Smooth muscle cell (in vitro differentiated cells): ENCODE data around the gene CERS6. TPM values are rescaled to one million over a fixed set of nuclear protein-coding genes. Genes with fewer than 3 reads are reported as not detected.

Experiments used
- DNase-seq: peaks from one replicate; lab custom pipeline; 2025; ENCODE audit not compliant: unreplicated experiment; lab: John Stamatoyannopoulos, UW
- H2AFZ ChIP-seq: fragments of 200-600 bp; sonication (generic); 2 replicates; pipeline ENCODE4 v1.6.0; 2016; ENCODE audit warnings: antibody characterized with exemption, low read depth, mild to moderate bottlenecking
- H3F3A ChIP-seq: fragments of 200-600 bp; sonication (generic); 2 replicates; pipeline ENCODE4 v1.6.0; 2017; ENCODE audit warnings: antibody characterized with exemption, low read depth
- H3K27ac ChIP-seq: fragments of 200-600 bp; sonication (generic); 2 replicates; pipeline ENCODE4 v1.5.1; 2016; ENCODE audit warnings: low read depth, mild to moderate bottlenecking
- H3K27me3 ChIP-seq: fragments of 200-600 bp; sonication (generic); 2 replicates; pipeline ENCODE4 v1.6.1; 2016; ENCODE audit warnings: low read depth, mild to moderate bottlenecking
- H3K36me3 ChIP-seq: fragments of 200-600 bp; sonication (generic); 2 replicates; pipeline ENCODE4 v1.5.1; 2016; ENCODE audit warnings: low read depth
- H3K4me1 ChIP-seq: fragments of 200-600 bp; sonication (generic); 2 replicates; pipeline ENCODE4 v1.5.1; 2016; ENCODE audit warnings: low read depth
- H3K4me2 ChIP-seq: fragments of 200-600 bp; sonication (generic); 2 replicates; pipeline ENCODE4 v1.6.0; 2016; ENCODE audit warnings: mild to moderate bottlenecking
- H3K4me3 ChIP-seq: fragments of 200-600 bp; sonication (generic); 2 replicates; pipeline ENCODE4 v1.5.1; 2016; ENCODE audit warnings: mild to moderate bottlenecking
- H3K79me2 ChIP-seq: fragments of 200-600 bp; sonication (generic); 2 replicates; pipeline ENCODE4 v1.6.0; 2016; ENCODE audit warnings: low read depth, mild to moderate bottlenecking
- H3K9ac ChIP-seq: fragments of 200-600 bp; sonication (generic); 2 replicates; pipeline ENCODE4 v1.6.0; 2016; ENCODE audit warnings: low read depth
- H3K9me3 ChIP-seq: fragments of 200-600 bp; sonication (generic); replicated peaks from 2 replicates; pipeline ENCODE4 v1.5.1; 2016; ENCODE audit warnings: low read depth
- H4K20me1 ChIP-seq: fragments of 200-600 bp; sonication (generic); 2 replicates; pipeline ENCODE4 v1.6.0; 2016; ENCODE audit warnings: low read depth
- WGBS: methylation state at CpG from one replicate; pipeline ENCODE4 v1.1.7; 2016; ENCODE audit warnings: low lambda C conversion rate; 5-methylcytosine and 5-hydroxymethylcytosine counted together
- polyA plus RNA-seq: library from polyadenylated mRNA; unstranded; fragments of >200 nt; fragmentation: Nextera tagmentation; extraction: Ambion mirVana; gene quantifications from 2 replicates; pipeline ENCODE4 v1.2.1, GENCODE V29; 2016
- total RNA-seq: library from RNA; depleted of rRNA; stranded (reverse); fragments of >200 nt; gene quantifications from 2 replicates; pipeline ENCODE4 v1.2.3, GENCODE V29; 2014
- TF ChIP-seq, protein P1 (sequence below): fragments of 200-600 bp; sonication (generic); IDR thresholded peaks from 2 replicates; pipeline ENCODE4 v1.5.1; 2017; ENCODE audit warnings: borderline replicate concordance, mild to moderate bottlenecking, antibody characterized with exemption; ENCODE audit not compliant: insufficient read depth, poor library complexity, severe bottlenecking

The CERS6 gene
- total and polyA plus RNA-seq, 2 experiments from 2014 or later, result 9.2 to 26.6 TPM

DNA sequence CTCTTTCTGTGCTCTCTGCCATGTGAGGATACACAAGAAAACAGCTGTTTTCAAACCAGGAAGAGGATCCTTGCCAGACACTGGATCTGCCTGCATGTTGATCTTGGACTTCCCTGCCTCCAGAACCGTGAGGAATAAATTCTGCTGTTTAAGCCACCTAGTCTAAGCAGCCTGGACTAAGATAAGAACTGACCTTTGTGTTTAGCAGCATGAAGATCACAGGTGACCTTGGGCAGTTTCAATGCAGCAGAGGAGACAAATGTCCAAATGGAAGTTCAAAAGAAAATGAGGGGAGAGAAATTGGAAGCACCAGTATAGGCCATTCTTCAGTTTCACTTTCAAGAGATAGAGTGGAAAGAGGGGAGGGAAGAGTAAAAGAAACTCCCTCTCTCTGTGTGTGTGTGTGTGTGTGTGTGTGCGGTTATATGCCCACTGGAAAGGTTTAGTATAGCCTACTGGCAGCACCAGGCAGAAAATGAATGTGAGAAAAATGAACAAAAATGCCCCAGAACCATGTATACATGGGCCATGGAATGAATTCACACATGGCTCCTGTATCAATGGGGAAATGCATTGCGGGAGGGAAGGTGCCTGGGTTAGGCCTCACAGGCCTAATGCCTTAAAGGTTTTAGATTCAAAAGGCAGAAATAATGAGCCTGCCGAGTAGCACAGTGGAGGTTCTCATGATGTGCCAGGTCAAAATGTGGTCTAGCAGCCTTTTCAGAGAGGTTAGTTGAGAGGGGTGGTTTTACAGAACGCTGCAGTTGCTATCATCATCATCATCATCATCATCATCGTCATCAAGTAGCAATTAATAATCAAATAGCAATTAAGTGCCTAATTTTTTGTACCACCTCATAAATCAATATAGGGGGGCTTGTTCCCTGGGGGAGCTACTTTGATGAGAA lies 1.1 kb upstream of the CERS6 start:
- peaks cover 35% of the 10 kb centered on the region for H3K79me2 ChIP-seq
- TF ChIP-seq, protein P1, sequence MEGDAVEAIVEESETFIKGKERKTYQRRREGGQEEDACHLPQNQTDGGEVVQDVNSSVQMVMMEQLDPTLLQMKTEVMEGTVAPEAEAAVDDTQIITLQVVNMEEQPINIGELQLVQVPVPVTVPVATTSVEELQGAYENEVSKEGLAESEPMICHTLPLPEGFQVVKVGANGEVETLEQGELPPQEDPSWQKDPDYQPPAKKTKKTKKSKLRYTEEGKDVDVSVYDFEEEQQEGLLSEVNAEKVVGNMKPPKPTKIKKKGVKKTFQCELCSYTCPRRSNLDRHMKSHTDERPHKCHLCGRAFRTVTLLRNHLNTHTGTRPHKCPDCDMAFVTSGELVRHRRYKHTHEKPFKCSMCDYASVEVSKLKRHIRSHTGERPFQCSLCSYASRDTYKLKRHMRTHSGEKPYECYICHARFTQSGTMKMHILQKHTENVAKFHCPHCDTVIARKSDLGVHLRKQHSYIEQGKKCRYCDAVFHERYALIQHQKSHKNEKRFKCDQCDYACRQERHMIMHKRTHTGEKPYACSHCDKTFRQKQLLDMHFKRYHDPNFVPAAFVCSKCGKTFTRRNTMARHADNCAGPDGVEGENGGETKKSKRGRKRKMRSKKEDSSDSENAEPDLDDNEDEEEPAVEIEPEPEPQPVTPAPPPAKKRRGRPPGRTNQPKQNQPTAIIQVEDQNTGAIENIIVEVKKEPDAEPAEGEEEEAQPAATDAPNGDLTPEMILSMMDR, result no peak
- H4K20me1 ChIP-seq, result peaks cover 25% of the 10 kb centered on the region
- 84% methylated on average over 6 of the region's 6 CpGs for WGBS
- H3K9me3 ChIP-seq, result no peaks in the 10 kb centered on the region
- no peaks in the 10 kb centered on the region for H3K27me3 ChIP-seq
- H3K9ac ChIP-seq, result no peak overlapping the region
- no peaks in the 10 kb centered on the region for H3K36me3 ChIP-seq
- H2AFZ ChIP-seq, result no peak overlapping the region
- DNase-seq, result no peak
- H3K4me3 ChIP-seq, result peak overlapping the region; percentile 92
- no peak overlapping the region for H3K27ac ChIP-seq
- H3F3A ChIP-seq, result no peaks in the 10 kb centered on the region
- H3K4me1 ChIP-seq, result peaks cover 12% of the 10 kb centered on the region
- H3K4me2 ChIP-seq, result peak overlapping the region; percentile 95

GRCh38 chr2:168456521-168457189 lies 583 bp downstream of the CERS6 start:
- Histone ChIP-seq H3K4me3 (peak overlapping the region; percentile 92), H3K27me3 (no peaks in the 10 kb centered on the region), H3K36me3 (no peaks in the 10 kb centered on the region), H3K4me2 (peak overlapping the region; percentile 94), H3K4me1 (peaks cover 12% of the 10 kb centered on the region), H3K79me2 (peaks cover 48% of the 10 kb centered on the region), H4K20me1 (peaks cover 35% of the 10 kb centered on the region), H3K9ac (peak overlapping the region; percentile 81), H2AFZ (peak overlapping the region; percentile 95), H3K9me3 (no peaks in the 10 kb centered on the region), H3K27ac (no peak overlapping the region), H3F3A (no peaks in the 10 kb centered on the region)
- no peak for DNase-seq
- TF ChIP-seq, protein P1, result no peak
- 2% methylated on average over 51 of the region's 61 CpGs for WGBS

- Histone ChIP-seq H3K79me2 (peaks cover 55% of the 10 kb centered on the region), H4K20me1 (peaks cover 36% of the 10 kb centered on the region), H3K4me1 (peaks cover 12% of the 10 kb centered on the region), H3K36me3 (no peaks in the 10 kb centered on the region), H3K9me3 (no peaks in the 10 kb centered on the region), H3K27me3 (no peaks in the 10 kb centered on the region), H2AFZ (peak overlapping the region; percentile 95), H3F3A (no peaks in the 10 kb centered on the region), H3K4me2 (peak overlapping the region; percentile 94), H3K27ac (no peak overlapping the region), H3K4me3 (peak overlapping the region; percentile 92), H3K9ac (peak overlapping the region; percentile 81)
- DNase-seq, result no peak
- TF ChIP-seq, protein P1, result no peak
- 15% methylated on average over 17 of the region's 17 CpGs for WGBS
Observed at GRCh38 chr2:168457190-168457895, 1.3 kb downstream of the CERS6 start.
